ENCODE results near the gene ADCY5. TPM values are rescaled to one million over a fixed set of nuclear protein-coding genes. Genes with fewer than 3 reads are reported as not detected.

ADCY5 gene
- total RNA-seq, 2 donors from 2014 or later = 3.9 to 5.2 TPM

- 78 to 91% methylated on average over 3 to 4 of the region's 4 CpGs for WGBS, 2 experiments (ENCODE audit: insufficient coverage in 1 of 2, insufficient read length in 1 of 2)
- no peak overlapping the region for H3K4me3 Mint-ChIP-seq
- TF ChIP-seq CTCF (conservative IDR thresholded peaks at IDR 0.05) = no peak
- DNase-seq = no peak
- Histone ChIP-seq H3K27me3 (ENCODE audit: control insufficient read depth, insufficient read depth, low read length, poor library complexity, severe bottlenecking) (peaks cover 24% of the 10 kb centered on the region), H3K4me3 (ENCODE audit: low read length) (no peak overlapping the region), H3K27ac (ENCODE audit: low read depth, low read length) (no peak overlapping the region), H3K9me3 (ENCODE audit: control insufficient read depth, low read length) (no peaks in the 10 kb centered on the region), H3K4me1 (ENCODE audit: control insufficient read depth, insufficient read depth, low read length) (peaks cover 7% of the 10 kb centered on the region), H3K36me3 (ENCODE audit: control insufficient read depth, insufficient read depth, low read length) (no peaks in the 10 kb centered on the region), H3K9ac (ENCODE audit: extremely low read depth, low read length, poor library complexity, severe bottlenecking) (no peak overlapping the region)
- no peak overlapping the region for H3K27ac Mint-ChIP-seq
- peaks cover 20% of the 10 kb centered on the region for H3K4me1 Mint-ChIP-seq
- no peaks in the 10 kb centered on the region for H3K9me3 Mint-ChIP-seq
- no peaks in the 10 kb centered on the region for H3K36me3 Mint-ChIP-seq (ENCODE audit: low read depth)
- H3K27me3 Mint-ChIP-seq (ENCODE audit: insufficient read depth) = peaks cover 71% of the 10 kb centered on the region
These were observed 63.4 kb downstream of the ADCY5 start for GRCh38 chr3:123385499-123385898.

- WGBS, 2 experiments (ENCODE audit: insufficient coverage in 1 of 2, insufficient read length in 1 of 2) = 79 to 83% methylated on average over 2 to 5 of the region's 9 CpGs
- H3K9ac ChIP-seq (ENCODE audit: extremely low read depth, low read length, poor library complexity, severe bottlenecking) = no peak overlapping the region
- H3K27ac ChIP-seq (ENCODE audit: low read depth, low read length) = no peak overlapping the region
- Mint-ChIP-seq H3K36me3 (ENCODE audit: low read depth) (no peaks in the 10 kb centered on the region), H3K4me3 (no peak overlapping the region), H3K27me3 (ENCODE audit: insufficient read depth) (peaks cover 66% of the 10 kb centered on the region), H3K27ac (no peak overlapping the region), H3K9me3 (no peaks in the 10 kb centered on the region), H3K4me1 (peaks cover 20% of the 10 kb centered on the region)
- H3K9me3 ChIP-seq (ENCODE audit: control insufficient read depth, low read length) = no peaks in the 10 kb centered on the region
- H3K27me3 ChIP-seq (ENCODE audit: control insufficient read depth, insufficient read depth, low read length, poor library complexity, severe bottlenecking) = peaks cover 24% of the 10 kb centered on the region
- peaks cover 7% of the 10 kb centered on the region for H3K4me1 ChIP-seq (ENCODE audit: control insufficient read depth, insufficient read depth, low read length)
- no peak for DNase-seq
- TF ChIP-seq CTCF (conservative IDR thresholded peaks at IDR 0.05) = no peak
- H3K36me3 ChIP-seq (ENCODE audit: control insufficient read depth, insufficient read depth, low read length) = no peaks in the 10 kb centered on the region
- no peak overlapping the region for H3K4me3 ChIP-seq (ENCODE audit: low read length)
These were observed 63.9 kb downstream of the ADCY5 start for GRCh38 chr3:123385001-123385401.

GRCh38 chr3:123384256-123384655 is 64.6 kb downstream of the ADCY5 start:
- H3K4me3 ChIP-seq (ENCODE audit: low read length) = no peak overlapping the region
- H3K27ac Mint-ChIP-seq = no peak overlapping the region
- WGBS, 2 experiments (ENCODE audit: insufficient coverage in 1 of 2, insufficient read length in 1 of 2) = 95 to 98% methylated on average over 6 to 8 of the region's 8 CpGs
- no peak for DNase-seq
- H3K9me3 Mint-ChIP-seq = no peaks in the 10 kb centered on the region
- no peaks in the 10 kb centered on the region for H3K36me3 Mint-ChIP-seq (ENCODE audit: low read depth)
- peaks cover 22% of the 10 kb centered on the region for H3K27me3 ChIP-seq (ENCODE audit: control insufficient read depth, insufficient read depth, low read length, poor library complexity, severe bottlenecking)
- H3K36me3 ChIP-seq (ENCODE audit: control insufficient read depth, insufficient read depth, low read length) = no peaks in the 10 kb centered on the region
- no peak overlapping the region for H3K27ac ChIP-seq (ENCODE audit: low read depth, low read length)
- TF ChIP-seq CTCF (conservative IDR thresholded peaks at IDR 0.05) = no peak
- peaks cover 63% of the 10 kb centered on the region for H3K27me3 Mint-ChIP-seq (ENCODE audit: insufficient read depth)
- H3K4me1 ChIP-seq (ENCODE audit: control insufficient read depth, insufficient read depth, low read length) = peaks cover 7% of the 10 kb centered on the region
- H3K4me1 Mint-ChIP-seq = peaks cover 20% of the 10 kb centered on the region
- H3K9me3 ChIP-seq (ENCODE audit: control insufficient read depth, low read length) = no peaks in the 10 kb centered on the region
- no peak overlapping the region for H3K4me3 Mint-ChIP-seq
- H3K9ac ChIP-seq (ENCODE audit: extremely low read depth, low read length, poor library complexity, severe bottlenecking) = no peak overlapping the region
